OCI-LY7 (cell line): ENCODE results near the gene MRC2. TPM values are rescaled to one million over a fixed set of nuclear protein-coding genes. Genes with fewer than 3 reads are reported as not detected.

ENCODE experiments used
- BruUV-seq: library from RNA; stranded (reverse); fragments of 400-500 nt; replicated peaks from 2 replicates; lab custom pipeline; 2021; lab: Mats Ljungman, UMichigan
- CTCF ChIA-PET: fragments of 300-600 bp; sonication (Branson Sonifier 250); formaldehyde crosslinking; loops from one replicate; lab custom pipeline; 2022; ENCODE audit warnings: antibody characterized with exemption; ENCODE audit not compliant: unreplicated experiment; lab: Charles Lee
- POLR2A ChIA-PET: fragments of 300-600 bp; sonication (Branson Sonifier 250); formaldehyde crosslinking; loops from one replicate; lab custom pipeline; 2022; ENCODE audit warnings: antibody characterized with exemption; lab: Charles Lee
- DNase-seq: peaks from one replicate; pipeline ENCODE4 v3.0.0-alpha.2; 2015; ENCODE audit warnings: low spot score
- H2AFZ ChIP-seq: fragments of 200-600 bp; sonication (generic), shearing (Covaris generic); 2 replicates; pipeline ENCODE4 v1.6.1; 2014; ENCODE audit warnings: mild to moderate bottlenecking, antibody characterized with exemption, low read length, moderate library complexity
- H3K27ac ChIP-seq: fragments of 200-600 bp; sonication (generic); 2 replicates; pipeline ENCODE4 v1.5.1; 2014; ENCODE audit warnings: mixed run types, low read depth, mild to moderate bottlenecking, moderate library complexity, low read length, inconsistent platforms; ENCODE audit not compliant: poor library complexity, severe bottlenecking
- H3K36me3 ChIP-seq: fragments of 200-600 bp; sonication (generic); 2 replicates; pipeline ENCODE4 v1.6.1; 2014; ENCODE audit warnings: mild to moderate bottlenecking, antibody characterized with exemption, low read length, moderate library complexity, mixed read lengths; ENCODE audit not compliant: insufficient read depth
- H3K4me1 ChIP-seq: fragments of 200-600 bp; sonication (generic); 2 replicates; pipeline ENCODE4 v1.5.1; 2014; ENCODE audit warnings: mild to moderate bottlenecking, low read length; ENCODE audit not compliant: insufficient read depth, poor library complexity, severe bottlenecking
- H3K4me2 ChIP-seq: fragments of 200-600 bp; sonication (generic); 2 replicates; pipeline ENCODE4 v1.6.1; 2014; ENCODE audit warnings: mild to moderate bottlenecking, low read length
- H3K4me3 ChIP-seq: fragments of 200-600 bp; sonication (generic); 2 replicates; pipeline ENCODE4 v1.5.1; 2014; ENCODE audit warnings: mild to moderate bottlenecking, low read depth, low read length; ENCODE audit not compliant: poor library complexity, severe bottlenecking
- H3K79me2 ChIP-seq: fragments of 200-600 bp; sonication (generic); 2 replicates; pipeline ENCODE4 v1.6.1; 2016; ENCODE audit warnings: low read depth, mild to moderate bottlenecking, low read length, moderate library complexity, mixed read lengths; ENCODE audit not compliant: insufficient read depth
- H3K9me2 ChIP-seq: fragments of 200-600 bp; sonication (generic); 2 replicates; pipeline ENCODE4 v1.6.1; 2016; ENCODE audit warnings: mild to moderate bottlenecking, low read length, mixed read lengths; ENCODE audit not compliant: insufficient read depth
- H3K9me3 ChIP-seq: fragments of 200-600 bp; sonication (generic); 2 replicates; pipeline ENCODE4 v1.6.1; 2014; ENCODE audit warnings: mild to moderate bottlenecking, mixed run types, low read length, mixed read lengths
- H4K20me1 ChIP-seq: fragments of 200-600 bp; sonication (generic); 2 replicates; pipeline ENCODE4 v1.6.1; 2014; ENCODE audit warnings: mild to moderate bottlenecking, antibody characterized with exemption, low read length, moderate library complexity, mixed read lengths; ENCODE audit not compliant: insufficient read depth
- EZH2phosphoT487 ChIP-seq: fragments of 200-600 bp; sonication (generic); IDR thresholded peaks from 2 replicates; pipeline ENCODE4 v1.6.1; 2018; ENCODE audit warnings: low read depth, borderline replicate concordance, mild to moderate bottlenecking, mixed run types, antibody characterized with exemption, low read length, moderate library complexity, mixed read lengths
- intact Hi-C: fragments of 100-400 bp; cut with micrococcal nuclease; formaldehyde crosslinking; loops from one replicate; pipeline ENCODE4 v1.10.0; 2022; ENCODE audit not compliant: unreplicated experiment
- total RNA-seq, 2 experiments: library from RNA; depleted of rRNA in 1 of 2; stranded (reverse); fragments of >200 nt in 1 of 2; shearing (Covaris generic) in 1 of 2; gene quantifications; 2 replicates each; pipeline ENCODE4 v1.2.3, GENCODE V29; 2014 to 2022
- TF ChIP-seq, protein P1 (sequence below): fragments of 200-600 bp; sonication (generic); conservative IDR thresholded peaks from 2 replicates; pipeline ENCODE4 v1.5.1; 2014; ENCODE audit warnings: mild to moderate bottlenecking, antibody characterized with exemption, low read length, moderate library complexity, mixed read lengths

The MRC2 gene
- total RNA-seq, 2 experiments from 2014 or later = 0.19 to 0.27 TPM

DNA sequence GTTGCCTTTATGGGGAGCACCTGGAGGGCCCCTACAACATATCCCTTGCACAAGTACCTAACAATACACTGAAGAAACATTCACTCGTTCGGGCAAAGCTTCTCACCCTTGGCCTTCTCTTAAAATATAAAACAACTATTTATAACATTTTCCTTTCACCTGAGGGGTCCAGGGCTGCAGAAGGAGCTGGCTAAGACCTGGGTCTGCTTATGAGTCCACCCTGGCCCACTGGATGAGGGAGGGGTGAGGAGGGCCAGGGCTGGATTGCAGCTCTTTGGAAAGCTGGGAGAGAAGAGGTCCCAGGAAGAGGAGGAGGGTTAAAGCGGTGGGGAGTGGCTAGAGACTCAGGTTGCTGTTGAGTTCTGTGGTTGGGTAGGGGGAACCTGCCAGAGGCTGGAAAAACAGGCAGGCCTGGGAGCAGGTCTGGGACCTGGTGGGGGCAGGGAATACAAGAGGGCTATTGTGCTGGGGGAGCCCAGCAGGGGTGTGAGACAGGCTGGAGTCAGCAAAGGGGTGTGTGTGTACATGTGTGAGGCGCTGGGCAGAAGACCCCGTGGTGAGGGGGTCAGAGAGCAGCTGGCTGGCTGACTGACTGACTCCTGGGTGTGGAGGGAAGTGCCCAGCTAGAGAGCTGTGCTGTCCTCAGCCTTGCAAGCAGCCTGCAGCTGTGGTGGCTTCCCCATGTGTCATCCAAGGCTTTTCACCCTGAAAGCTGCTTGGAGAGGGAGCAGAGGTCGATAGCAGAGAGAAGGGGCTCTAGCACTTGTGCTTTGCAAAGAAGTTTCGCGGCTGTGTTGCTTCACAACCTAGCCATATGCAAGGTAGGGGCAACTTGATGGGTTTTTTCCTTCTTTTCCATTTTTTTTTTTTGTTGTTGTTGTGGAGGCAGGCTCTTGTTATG is 10.2 kb upstream of the MRC2 start:
- Histone ChIP-seq H3K36me3 (peaks cover 28% of the 10 kb centered on the region), H3K4me3 (no peak overlapping the region), H3K9me3 (no peaks in the 10 kb centered on the region), H3K79me2 (no peaks in the 10 kb centered on the region), H3K4me2 (no peak overlapping the region), H2AFZ (no peak overlapping the region), H3K27ac (no peak overlapping the region), H3K4me1 (no peaks in the 10 kb centered on the region), H4K20me1 (no peaks in the 10 kb centered on the region), H3K9me2 (no peaks in the 10 kb centered on the region)
- no peak for DNase-seq
- BruUV-seq = no TSS peak
- intact Hi-C loops = no loop called here
- CTCF ChIA-PET = no interaction called here
- POLR2A ChIA-PET = no interaction called here
- TF ChIP-seq EZH2phosphoT487 = no peak
- TF ChIP-seq, protein P1, sequence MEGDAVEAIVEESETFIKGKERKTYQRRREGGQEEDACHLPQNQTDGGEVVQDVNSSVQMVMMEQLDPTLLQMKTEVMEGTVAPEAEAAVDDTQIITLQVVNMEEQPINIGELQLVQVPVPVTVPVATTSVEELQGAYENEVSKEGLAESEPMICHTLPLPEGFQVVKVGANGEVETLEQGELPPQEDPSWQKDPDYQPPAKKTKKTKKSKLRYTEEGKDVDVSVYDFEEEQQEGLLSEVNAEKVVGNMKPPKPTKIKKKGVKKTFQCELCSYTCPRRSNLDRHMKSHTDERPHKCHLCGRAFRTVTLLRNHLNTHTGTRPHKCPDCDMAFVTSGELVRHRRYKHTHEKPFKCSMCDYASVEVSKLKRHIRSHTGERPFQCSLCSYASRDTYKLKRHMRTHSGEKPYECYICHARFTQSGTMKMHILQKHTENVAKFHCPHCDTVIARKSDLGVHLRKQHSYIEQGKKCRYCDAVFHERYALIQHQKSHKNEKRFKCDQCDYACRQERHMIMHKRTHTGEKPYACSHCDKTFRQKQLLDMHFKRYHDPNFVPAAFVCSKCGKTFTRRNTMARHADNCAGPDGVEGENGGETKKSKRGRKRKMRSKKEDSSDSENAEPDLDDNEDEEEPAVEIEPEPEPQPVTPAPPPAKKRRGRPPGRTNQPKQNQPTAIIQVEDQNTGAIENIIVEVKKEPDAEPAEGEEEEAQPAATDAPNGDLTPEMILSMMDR = no peak

DNA sequence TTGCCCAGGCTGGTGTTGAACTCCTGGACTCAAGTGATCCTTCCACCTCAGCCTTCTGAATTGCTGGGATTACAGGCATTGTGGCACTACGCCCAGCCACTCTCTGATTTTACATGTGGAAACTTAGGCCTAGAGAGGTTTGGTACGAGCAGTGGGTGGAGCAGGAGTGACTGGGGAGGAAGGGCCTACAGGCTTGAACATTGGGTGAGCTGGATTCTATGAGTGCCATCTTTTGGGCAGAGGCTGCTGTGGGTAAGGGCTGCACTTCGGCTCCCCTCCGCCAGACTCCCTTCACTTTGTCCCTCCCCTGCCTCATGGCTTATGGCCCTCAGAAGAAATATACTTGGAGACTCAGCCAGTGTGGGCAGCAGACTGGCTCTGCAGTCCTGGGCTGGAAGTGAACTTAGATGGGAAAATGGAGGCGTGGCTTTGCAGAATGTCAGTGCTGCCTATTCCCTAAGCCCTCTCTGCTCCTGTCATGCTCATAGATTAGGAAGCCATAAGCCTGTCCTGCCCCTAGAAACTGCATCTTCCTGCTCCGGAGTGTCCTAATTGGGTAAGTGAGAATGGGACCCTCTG is 9.5 kb upstream of the MRC2 start:
- Histone ChIP-seq H3K4me2 (no peak overlapping the region), H4K20me1 (no peaks in the 10 kb centered on the region), H3K4me3 (no peak overlapping the region), H3K36me3 (peaks cover 25% of the 10 kb centered on the region; the same call in 1 of the 2 replicates), H3K79me2 (no peaks in the 10 kb centered on the region), H3K4me1 (no peaks in the 10 kb centered on the region), H3K9me3 (no peaks in the 10 kb centered on the region), H3K9me2 (no peaks in the 10 kb centered on the region), H2AFZ (no peak overlapping the region), H3K27ac (no peak overlapping the region)
- BruUV-seq = no TSS peak
- CTCF ChIA-PET = no interaction called here
- intact Hi-C loops = no loop called here
- POLR2A ChIA-PET = no interaction called here
- TF ChIP-seq, protein P1 = no peak
- no peak for TF ChIP-seq EZH2phosphoT487
- no peak for DNase-seq
